ENCODE measurements around the gene PLAGL1. TPM values are rescaled to one million over a fixed set of nuclear protein-coding genes. Genes with fewer than 3 reads are reported as not detected.
"Not testable (repeated sequence)": the region's sequence is repeated elsewhere in the genome, so short reads cannot be mapped to it uniquely, and the experiment has no call there.

Gene PLAGL1
- total RNA-seq, 4 donors from 2014 or later: 23.2 to 30.0 (median 29.6) TPM

- no peak for DNase-seq (ENCODE audit: low spot score in 2 of 2)
- Histone ChIP-seq H3K27ac (no peak overlapping the region), H3K9me3 (peaks cover 0 to 34% (median 0%) of the 10 kb centered on the region in 4 donors), H3K36me3 (peaks cover 0 to 7% (median 0%) of the 10 kb centered on the region in 3 donors), H3K4me3 (no peak overlapping the region), H3K4me1 (no peaks in the 10 kb centered on the region), H3K27me3 (no peaks in the 10 kb centered on the region)
- TF ChIP-seq CTCF (IDR thresholded peaks at IDR 0.05) (no peak), POLR2A (IDR thresholded peaks at IDR 0.05) (no peak), EP300 (IDR thresholded peaks at IDR 0.05) (no peak)
- 87 to 100% methylated on average over 1 of the region's 1 CpG for WGBS, 2 donors
Observed at GRCh38 chr6:143934331-143934730, 73.7 kb downstream of the PLAGL1 start.

GRCh38 chr6:143929975-143930374, 78.1 kb downstream of the PLAGL1 start:
- peaks cover 0 to 34% (median 0%) of the 10 kb centered on the region in 4 donors for H3K9me3 ChIP-seq
- no peaks in the 10 kb centered on the region for H3K4me1 ChIP-seq
- H3K27me3 ChIP-seq: no peaks in the 10 kb centered on the region
- TF ChIP-seq EP300 (IDR thresholded peaks at IDR 0.05) (no peak), POLR2A (IDR thresholded peaks at IDR 0.05) (no peak), CTCF (IDR thresholded peaks at IDR 0.05) (no peak)
- no peak for DNase-seq (ENCODE audit: low spot score in 2 of 2)
- H3K4me3 ChIP-seq: no peak overlapping the region
- H3K36me3 ChIP-seq: peaks cover 0 to 7% (median 0%) of the 10 kb centered on the region in 3 donors
- no peak overlapping the region for H3K27ac ChIP-seq

DNA sequence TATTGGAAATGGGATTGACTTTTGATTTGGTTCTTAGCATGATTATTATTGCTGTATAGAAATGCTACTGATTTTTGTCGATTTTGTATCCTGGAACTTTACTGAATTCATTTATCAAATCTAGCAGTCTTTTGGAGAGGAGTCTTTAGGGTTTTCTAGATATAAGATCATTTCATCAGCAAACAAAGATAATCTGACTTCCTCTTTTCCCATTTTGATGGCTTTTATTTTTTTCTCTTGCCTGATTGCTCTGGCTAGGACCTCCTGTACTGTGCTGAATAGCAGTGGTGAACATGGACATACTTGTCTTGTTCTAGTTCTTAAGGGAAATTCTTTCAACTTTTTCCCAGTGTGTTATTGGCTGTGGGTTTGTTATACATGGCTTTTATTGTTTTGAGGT, 79.2 kb downstream of the PLAGL1 start:
- TF ChIP-seq EP300 (IDR thresholded peaks at IDR 0.05) (no peak), CTCF (IDR thresholded peaks at IDR 0.05) (no peak), POLR2A (IDR thresholded peaks at IDR 0.05) (no peak)
- H3K27ac ChIP-seq: no peak overlapping the region
- H3K9me3 ChIP-seq: peaks cover 0 to 33% (median 0%) of the 10 kb centered on the region in 4 donors
- no peak for DNase-seq (ENCODE audit: low spot score in 2 of 2)
- WGBS, 2 donors: 84 to 100% methylated on average over 1 of the region's 1 CpG
- H3K36me3 ChIP-seq: peaks cover 0 to 7% (median 0%) of the 10 kb centered on the region in 3 donors
- no peaks in the 10 kb centered on the region for H3K27me3 ChIP-seq
- no peaks in the 10 kb centered on the region for H3K4me1 ChIP-seq
- no peak overlapping the region for H3K4me3 ChIP-seq

- DNase-seq (ENCODE audit: low spot score in 2 of 2); H3K27ac ChIP-seq; H3K27me3 ChIP-seq; H3K36me3 ChIP-seq; H3K4me1 ChIP-seq; H3K4me3 ChIP-seq: not testable (repeated sequence)
- WGBS, 2 donors: 75 to 81% methylated on average over 4 of the region's 4 CpGs
- H3K9me3 ChIP-seq: peaks cover 0 to 22% (median 0%) of the 10 kb centered on the region in 4 donors
Observed at GRCh38 chr6:143917026-143917425, 91.0 kb downstream of the PLAGL1 start.

- no peaks in the 10 kb centered on the region for H3K4me1 ChIP-seq
- H3K9me3 ChIP-seq: peaks cover 0 to 29% (median 0%) of the 10 kb centered on the region in 4 donors
- DNase-seq (ENCODE audit: low spot score in 2 of 2): no peak
- no peak for TF ChIP-seq EP300 (IDR thresholded peaks at IDR 0.05)
- no peak for TF ChIP-seq CTCF (IDR thresholded peaks at IDR 0.05)
- no peak for TF ChIP-seq POLR2A (IDR thresholded peaks at IDR 0.05)
- no peaks in the 10 kb centered on the region for H3K36me3 ChIP-seq
- no peak overlapping the region for H3K4me3 ChIP-seq
- H3K27ac ChIP-seq: no peak overlapping the region
- no peaks in the 10 kb centered on the region for H3K27me3 ChIP-seq
- 91 to 100% methylated on average over 1 of the region's 1 CpG for WGBS, 2 donors
Observed at GRCh38 chr6:143912671-143913070, 95.4 kb downstream of the PLAGL1 start.

DNA sequence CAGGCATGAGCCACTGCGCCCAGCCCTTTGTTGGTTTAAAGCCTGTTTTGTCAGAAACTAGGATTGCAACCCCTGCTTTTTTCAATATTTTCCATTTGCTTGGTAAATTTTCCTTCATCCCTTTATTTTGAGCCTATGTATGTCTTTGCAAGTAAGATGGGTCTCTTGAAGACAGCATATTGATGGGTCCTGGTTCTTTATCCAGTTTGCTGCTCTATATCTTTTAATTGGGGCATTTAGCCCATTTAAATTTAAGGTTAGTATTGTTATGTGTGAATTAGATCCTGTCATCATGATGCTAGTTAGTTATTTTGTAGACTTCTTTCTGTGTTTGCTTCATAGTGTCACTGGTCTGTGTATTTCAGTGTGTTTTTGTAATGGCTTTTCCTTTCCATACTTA, 97.0 kb downstream of the PLAGL1 start:
- no peaks in the 10 kb centered on the region for H3K36me3 ChIP-seq
- no peak for DNase-seq (ENCODE audit: low spot score in 2 of 2)
- no peaks in the 10 kb centered on the region for H3K27me3 ChIP-seq
- H3K27ac ChIP-seq: no peak overlapping the region
- H3K4me3 ChIP-seq: no peak overlapping the region
- WGBS, 2 donors: 88 to 100% methylated on average over 1 of the region's 1 CpG
- H3K9me3 ChIP-seq: peaks cover 0 to 24% (median 0%) of the 10 kb centered on the region in 4 donors
- no peak for TF ChIP-seq EP300 (IDR thresholded peaks at IDR 0.05)
- no peak for TF ChIP-seq CTCF (IDR thresholded peaks at IDR 0.05)
- no peak for TF ChIP-seq POLR2A (IDR thresholded peaks at IDR 0.05)
- H3K4me1 ChIP-seq: no peaks in the 10 kb centered on the region

Data from tibial nerve (tissue), 4 donors.